HL-60 (cell line): ENCODE data around the gene DPYSL4.

Experiments used
- DNase-seq, 2 experiments: peaks; one replicate each; pipeline ENCODE4 v3.0.0-alpha.2; 2010 to 2020; ENCODE audit warnings: low read depth in 1 of 2, low spot score in 1 of 2
- H3K27ac ChIP-seq: fragments of 250-450 bp; sonication (Bioruptor Pico); replicated peaks from 2 replicates; pipeline ENCODE4 v1.5.1; 2020; ENCODE audit warnings: mild to moderate bottlenecking, moderate library complexity
- H3K27me3 ChIP-seq: fragments of 250-450 bp; sonication (Bioruptor Pico); 2 replicates; pipeline ENCODE4 v1.5.1; 2021; ENCODE audit warnings: mild to moderate bottlenecking, moderate library complexity; ENCODE audit not compliant: insufficient read depth, poor library complexity, severe bottlenecking
- H3K4me3 ChIP-seq: replicated peaks from 2 replicates; pipeline ENCODE4 v1.5.1; 2011; ENCODE audit warnings: mild to moderate bottlenecking, control low read depth, low read length; ENCODE audit not compliant: insufficient read depth
- GABPA ChIP-seq: IDR thresholded peaks from 2 replicates; pipeline ENCODE4 v1.6.1; 2012; ENCODE audit warnings: low read depth
- POLR2AphosphoS5 ChIP-seq: IDR thresholded peaks from 2 replicates; pipeline ENCODE4 v1.6.1; 2012; ENCODE audit warnings: low read depth
- SPI1 ChIP-seq: IDR thresholded peaks from 2 replicates; pipeline ENCODE4 v1.6.1; 2012; ENCODE audit warnings: low read depth, mild to moderate bottlenecking, borderline replicate concordance
- TF ChIP-seq, protein P1 (sequence below): IDR thresholded peaks from one replicate; pipeline ENCODE4 v1.5.1; 2011; ENCODE audit warnings: low read length, control low read depth, inconsistent platforms; ENCODE audit not compliant: insufficient read depth
- TF ChIP-seq, protein P2 (sequence below): IDR thresholded peaks from 2 replicates; pipeline ENCODE4 v1.6.1; 2012; ENCODE audit warnings: low read depth; ENCODE audit not compliant: insufficient replicate concordance

DPYSL4 gene

DNA sequence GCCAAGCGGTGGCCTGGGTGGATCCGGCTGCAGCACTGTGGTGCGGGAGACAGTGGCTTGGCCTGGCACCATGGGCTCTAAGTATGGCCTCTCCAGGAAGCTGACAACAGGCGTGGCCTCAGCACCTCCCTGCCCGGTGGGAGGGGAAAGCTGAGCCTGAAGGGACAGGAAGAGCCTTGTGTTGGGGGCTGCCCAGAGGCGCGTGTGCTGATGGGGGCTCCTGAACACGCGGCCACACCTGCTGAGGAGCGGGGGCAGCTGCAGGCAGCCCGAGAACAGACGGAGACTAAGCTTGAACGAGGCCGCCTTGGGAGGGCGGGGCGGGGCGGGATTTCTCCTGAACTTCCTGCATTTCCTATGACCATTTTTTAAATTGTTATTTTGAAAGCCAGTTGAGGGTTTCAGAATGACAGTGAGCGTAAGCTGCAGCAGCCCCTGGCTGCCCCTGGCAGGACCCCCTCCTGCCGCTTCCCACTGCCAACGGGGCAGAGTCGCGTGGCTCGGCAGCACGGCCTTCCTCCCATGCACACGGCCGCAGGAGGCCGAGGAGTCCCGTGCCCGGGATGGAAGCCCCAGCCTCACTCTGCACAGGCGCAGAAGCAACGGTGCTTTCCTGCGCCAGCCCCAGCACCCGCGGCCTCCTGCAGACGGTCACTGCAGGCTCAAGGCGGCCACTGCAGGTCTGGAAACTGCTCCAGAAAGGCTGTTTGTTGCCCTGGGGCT is 43.2 kb downstream of the DPYSL4 start:
- Histone ChIP-seq H3K27ac (no peak overlapping the region), H3K27me3 (peaks cover 3% of the 10 kb centered on the region), H3K4me3 (no peak overlapping the region)
- TF ChIP-seq, protein P1, sequence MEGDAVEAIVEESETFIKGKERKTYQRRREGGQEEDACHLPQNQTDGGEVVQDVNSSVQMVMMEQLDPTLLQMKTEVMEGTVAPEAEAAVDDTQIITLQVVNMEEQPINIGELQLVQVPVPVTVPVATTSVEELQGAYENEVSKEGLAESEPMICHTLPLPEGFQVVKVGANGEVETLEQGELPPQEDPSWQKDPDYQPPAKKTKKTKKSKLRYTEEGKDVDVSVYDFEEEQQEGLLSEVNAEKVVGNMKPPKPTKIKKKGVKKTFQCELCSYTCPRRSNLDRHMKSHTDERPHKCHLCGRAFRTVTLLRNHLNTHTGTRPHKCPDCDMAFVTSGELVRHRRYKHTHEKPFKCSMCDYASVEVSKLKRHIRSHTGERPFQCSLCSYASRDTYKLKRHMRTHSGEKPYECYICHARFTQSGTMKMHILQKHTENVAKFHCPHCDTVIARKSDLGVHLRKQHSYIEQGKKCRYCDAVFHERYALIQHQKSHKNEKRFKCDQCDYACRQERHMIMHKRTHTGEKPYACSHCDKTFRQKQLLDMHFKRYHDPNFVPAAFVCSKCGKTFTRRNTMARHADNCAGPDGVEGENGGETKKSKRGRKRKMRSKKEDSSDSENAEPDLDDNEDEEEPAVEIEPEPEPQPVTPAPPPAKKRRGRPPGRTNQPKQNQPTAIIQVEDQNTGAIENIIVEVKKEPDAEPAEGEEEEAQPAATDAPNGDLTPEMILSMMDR = no peak
- TF ChIP-seq, protein P2, sequence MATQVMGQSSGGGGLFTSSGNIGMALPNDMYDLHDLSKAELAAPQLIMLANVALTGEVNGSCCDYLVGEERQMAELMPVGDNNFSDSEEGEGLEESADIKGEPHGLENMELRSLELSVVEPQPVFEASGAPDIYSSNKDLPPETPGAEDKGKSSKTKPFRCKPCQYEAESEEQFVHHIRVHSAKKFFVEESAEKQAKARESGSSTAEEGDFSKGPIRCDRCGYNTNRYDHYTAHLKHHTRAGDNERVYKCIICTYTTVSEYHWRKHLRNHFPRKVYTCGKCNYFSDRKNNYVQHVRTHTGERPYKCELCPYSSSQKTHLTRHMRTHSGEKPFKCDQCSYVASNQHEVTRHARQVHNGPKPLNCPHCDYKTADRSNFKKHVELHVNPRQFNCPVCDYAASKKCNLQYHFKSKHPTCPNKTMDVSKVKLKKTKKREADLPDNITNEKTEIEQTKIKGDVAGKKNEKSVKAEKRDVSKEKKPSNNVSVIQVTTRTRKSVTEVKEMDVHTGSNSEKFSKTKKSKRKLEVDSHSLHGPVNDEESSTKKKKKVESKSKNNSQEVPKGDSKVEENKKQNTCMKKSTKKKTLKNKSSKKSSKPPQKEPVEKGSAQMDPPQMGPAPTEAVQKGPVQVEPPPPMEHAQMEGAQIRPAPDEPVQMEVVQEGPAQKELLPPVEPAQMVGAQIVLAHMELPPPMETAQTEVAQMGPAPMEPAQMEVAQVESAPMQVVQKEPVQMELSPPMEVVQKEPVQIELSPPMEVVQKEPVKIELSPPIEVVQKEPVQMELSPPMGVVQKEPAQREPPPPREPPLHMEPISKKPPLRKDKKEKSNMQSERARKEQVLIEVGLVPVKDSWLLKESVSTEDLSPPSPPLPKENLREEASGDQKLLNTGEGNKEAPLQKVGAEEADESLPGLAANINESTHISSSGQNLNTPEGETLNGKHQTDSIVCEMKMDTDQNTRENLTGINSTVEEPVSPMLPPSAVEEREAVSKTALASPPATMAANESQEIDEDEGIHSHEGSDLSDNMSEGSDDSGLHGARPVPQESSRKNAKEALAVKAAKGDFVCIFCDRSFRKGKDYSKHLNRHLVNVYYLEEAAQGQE = no peak
- TF ChIP-seq POLR2AphosphoS5 = no peak
- no peak for TF ChIP-seq GABPA
- TF ChIP-seq SPI1 = no peak
- no peak for DNase-seq

DNA sequence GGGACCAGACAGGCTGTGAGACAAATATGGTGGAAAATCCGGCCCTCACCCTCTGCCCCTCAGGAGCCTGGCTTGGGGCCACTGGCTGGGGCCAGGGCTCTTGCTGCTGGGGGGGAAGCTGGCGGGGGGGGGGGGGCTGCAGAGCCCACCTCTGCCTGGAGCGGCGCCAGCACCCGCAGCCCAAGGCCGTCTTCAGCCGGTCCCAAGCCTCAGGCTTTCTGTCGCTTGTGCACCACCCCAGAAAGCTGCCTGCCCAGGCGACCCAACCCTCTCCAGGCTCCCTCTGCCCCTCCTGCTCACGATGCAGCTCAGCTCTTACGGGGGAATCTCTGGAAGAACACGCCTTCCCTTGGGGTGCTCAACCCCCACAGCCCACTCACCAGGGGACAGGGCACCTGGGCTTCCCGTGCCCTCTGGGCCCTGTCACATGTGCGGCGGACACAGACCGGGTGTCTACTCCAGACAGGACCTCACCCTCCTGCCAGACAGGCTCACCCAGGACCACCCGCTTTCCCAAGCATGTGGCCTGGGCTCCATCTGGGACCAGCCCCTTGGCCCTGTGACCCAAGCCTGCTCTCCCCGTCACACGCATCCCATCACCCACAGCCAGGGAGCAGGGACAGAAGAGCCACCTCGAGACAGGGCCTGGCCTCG is 43.9 kb downstream of the DPYSL4 start:
- TF ChIP-seq, protein P1 = no peak
- no peak for TF ChIP-seq GABPA
- TF ChIP-seq, protein P2 = no peak
- no peak for TF ChIP-seq POLR2AphosphoS5
- TF ChIP-seq SPI1 = no peak
- Histone ChIP-seq H3K4me3 (no peak overlapping the region), H3K27me3 (peaks cover 3% of the 10 kb centered on the region), H3K27ac (no peak overlapping the region)
- no peak for DNase-seq

DNA sequence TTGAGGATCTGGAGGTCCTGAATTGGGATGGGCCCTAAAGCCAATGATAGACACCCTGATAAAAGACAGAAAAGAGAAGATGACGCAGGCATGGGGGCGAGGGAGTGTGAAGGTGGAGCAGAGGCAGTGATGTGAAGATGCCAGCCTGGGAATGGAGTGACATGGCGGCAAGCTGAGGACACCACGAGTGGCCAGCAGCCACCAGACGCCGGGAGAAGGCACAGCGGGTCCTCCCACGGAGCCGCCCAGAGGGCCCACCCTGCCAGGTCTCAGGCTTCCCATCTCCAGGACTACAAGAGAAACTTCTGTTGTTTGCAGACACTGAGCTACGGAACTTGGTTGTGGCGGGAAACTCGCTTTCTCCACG is 44.9 kb downstream of the DPYSL4 start:
- H3K4me3 ChIP-seq = no peak overlapping the region

More for the DNA sequence above, 44.9 kb downstream of the DPYSL4 start:
- H3K27me3 ChIP-seq = peaks cover 3% of the 10 kb centered on the region
- TF ChIP-seq, protein P1 = no peak
- TF ChIP-seq POLR2AphosphoS5 (no peak), SPI1 (no peak), GABPA (no peak)
- TF ChIP-seq, protein P2 = no peak
- DNase-seq = no peak
- H3K27ac ChIP-seq = no peak overlapping the region
